ENCODE measurements around the gene CEP164. TPM values are rescaled to one million over a fixed set of nuclear protein-coding genes. Genes with fewer than 3 reads are reported as not detected.

CEP164 gene
- polyA plus RNA-seq, 4 donors: 18.1 to 43.4 (median 31.2) TPM

GRCh38 chr11:117356126-117356890 is 28.7 kb downstream of the CEP164 start:
- no peak for DNase-seq (ENCODE audit: low read depth in 4 of 4, low spot score in 2 of 4)

DNA sequence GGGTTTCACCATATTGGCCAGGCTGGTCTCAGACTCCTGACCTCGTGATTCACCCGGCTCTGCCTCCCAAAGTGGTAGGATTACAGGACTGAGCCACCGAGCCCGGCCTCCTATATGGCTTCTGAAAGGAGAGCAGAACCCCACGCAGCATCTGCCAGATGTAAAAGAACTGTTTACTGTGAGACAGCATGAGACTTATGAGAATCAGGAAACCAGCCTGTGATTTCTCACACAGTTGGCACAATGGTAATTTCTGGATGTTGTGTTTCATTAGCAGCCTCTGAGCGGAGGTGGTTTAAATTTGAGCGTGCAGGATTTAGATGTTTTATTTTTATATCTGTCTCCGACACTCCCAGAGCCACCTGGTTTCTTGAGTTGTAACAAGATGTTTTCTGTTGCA is 33.8 kb downstream of the CEP164 start:
- DNase-seq (ENCODE audit: low read depth in 4 of 4, low spot score in 2 of 4): no peak

DNA sequence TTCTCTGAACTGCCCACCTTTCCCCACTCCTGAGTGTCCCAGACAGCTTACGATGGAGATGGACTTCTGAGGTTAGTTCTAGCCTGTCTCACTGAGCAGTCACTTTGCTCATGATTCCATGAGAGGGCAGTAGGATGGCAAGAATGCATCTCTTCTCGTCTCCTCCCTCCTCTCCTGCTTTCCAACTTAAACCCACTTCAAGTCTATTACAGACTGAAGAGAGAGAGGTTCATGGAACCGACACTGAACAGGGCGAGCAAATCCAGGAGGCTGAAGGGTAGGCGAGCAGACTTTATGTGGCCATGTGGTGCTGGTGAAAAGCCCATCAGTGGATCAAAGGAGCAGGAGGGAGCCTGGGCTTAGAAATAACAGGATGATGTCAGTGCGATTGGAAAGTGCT is 38.6 kb downstream of the CEP164 start:
- no peak for DNase-seq (ENCODE audit: low read depth in 4 of 4, low spot score in 2 of 4)

DNA sequence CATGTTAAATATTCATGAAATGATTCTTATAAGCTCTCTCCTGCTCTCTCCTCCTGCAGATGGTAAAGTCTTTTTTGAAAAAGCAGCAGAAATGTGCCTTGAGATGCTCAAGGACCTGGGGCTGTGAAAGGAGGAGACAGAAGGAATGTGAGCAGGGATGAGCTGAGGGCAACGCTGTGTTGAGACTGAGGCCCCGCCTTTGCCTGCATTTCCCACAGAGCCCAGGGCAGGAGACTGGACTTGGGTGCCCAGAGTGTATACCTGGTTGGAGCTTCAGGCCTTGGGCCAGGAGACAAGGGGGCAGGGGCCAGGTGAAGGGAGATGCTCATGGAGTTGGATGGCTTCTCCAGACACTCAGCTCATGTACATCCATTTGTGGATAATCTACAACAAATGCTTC is 39.2 kb downstream of the CEP164 start:
- no peak for DNase-seq (ENCODE audit: low read depth in 4 of 4, low spot score in 2 of 4)

GRCh38 chr11:117369534-117369933 is 41.9 kb downstream of the CEP164 start:
- no peak for DNase-seq (ENCODE audit: low read depth in 4 of 4, low spot score in 2 of 4)

DNA sequence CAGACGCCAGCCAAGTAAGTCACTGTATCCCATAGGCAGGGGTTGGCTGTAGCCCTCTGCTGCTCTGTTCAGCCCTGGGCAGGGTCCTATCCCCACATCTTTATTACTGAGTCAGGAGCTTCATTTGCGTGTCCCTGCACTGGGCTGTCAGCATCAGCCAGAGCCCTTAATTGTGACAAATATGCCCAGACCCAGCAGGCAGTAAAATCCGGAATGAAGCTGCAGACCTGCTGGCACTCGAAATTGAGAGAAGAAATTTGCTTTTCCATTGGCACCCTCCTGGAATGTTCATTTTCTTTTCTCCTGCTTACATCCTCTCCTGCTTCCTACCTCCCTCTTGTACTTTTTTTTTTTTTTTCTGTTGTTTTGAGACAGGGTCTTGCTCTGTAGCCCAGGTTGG is 43.8 kb downstream of the CEP164 start:
- no peak for DNase-seq (ENCODE audit: low read depth in 4 of 4, low spot score in 2 of 4)

- no peak for DNase-seq (ENCODE audit: low read depth in 4 of 4, low spot score in 2 of 4)
Observed at GRCh38 chr11:117374316-117375055, 46.8 kb downstream of the CEP164 start.

- no peak for DNase-seq (ENCODE audit: low read depth in 4 of 4, low spot score in 2 of 4)
Observed at GRCh38 chr11:117375960-117376359, 48.3 kb downstream of the CEP164 start.

- DNase-seq (ENCODE audit: low read depth in 4 of 4, low spot score in 2 of 4): no peak
Observed at GRCh38 chr11:117376517-117376916, 48.9 kb downstream of the CEP164 start.

GRCh38 chr11:117378976-117379865 is 51.6 kb downstream of the CEP164 start:
- DNase-seq (ENCODE audit: low read depth in 4 of 4, low spot score in 2 of 4): no peak

DNA sequence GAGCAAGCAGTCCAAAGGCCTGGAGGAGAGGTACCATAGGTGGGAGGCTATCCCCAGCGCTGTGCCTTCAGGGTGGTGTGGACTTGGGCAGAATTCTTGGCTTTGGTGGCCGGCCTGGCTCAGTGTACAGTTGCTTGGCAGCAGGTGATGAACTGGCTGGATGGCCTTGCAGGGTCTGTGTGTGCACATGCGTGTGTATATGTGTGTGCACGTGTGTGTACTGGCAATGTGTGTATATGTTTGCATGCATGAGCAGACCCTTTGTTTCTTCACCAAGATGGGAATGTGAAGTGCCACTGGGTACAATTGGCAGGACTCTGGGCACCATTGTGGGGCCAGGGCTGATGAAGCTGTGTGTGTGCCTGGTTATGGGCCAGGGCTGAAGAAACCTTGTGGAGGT is 53.0 kb downstream of the CEP164 start:
- no peak for DNase-seq (ENCODE audit: low read depth in 4 of 4, low spot score in 2 of 4)

DNA sequence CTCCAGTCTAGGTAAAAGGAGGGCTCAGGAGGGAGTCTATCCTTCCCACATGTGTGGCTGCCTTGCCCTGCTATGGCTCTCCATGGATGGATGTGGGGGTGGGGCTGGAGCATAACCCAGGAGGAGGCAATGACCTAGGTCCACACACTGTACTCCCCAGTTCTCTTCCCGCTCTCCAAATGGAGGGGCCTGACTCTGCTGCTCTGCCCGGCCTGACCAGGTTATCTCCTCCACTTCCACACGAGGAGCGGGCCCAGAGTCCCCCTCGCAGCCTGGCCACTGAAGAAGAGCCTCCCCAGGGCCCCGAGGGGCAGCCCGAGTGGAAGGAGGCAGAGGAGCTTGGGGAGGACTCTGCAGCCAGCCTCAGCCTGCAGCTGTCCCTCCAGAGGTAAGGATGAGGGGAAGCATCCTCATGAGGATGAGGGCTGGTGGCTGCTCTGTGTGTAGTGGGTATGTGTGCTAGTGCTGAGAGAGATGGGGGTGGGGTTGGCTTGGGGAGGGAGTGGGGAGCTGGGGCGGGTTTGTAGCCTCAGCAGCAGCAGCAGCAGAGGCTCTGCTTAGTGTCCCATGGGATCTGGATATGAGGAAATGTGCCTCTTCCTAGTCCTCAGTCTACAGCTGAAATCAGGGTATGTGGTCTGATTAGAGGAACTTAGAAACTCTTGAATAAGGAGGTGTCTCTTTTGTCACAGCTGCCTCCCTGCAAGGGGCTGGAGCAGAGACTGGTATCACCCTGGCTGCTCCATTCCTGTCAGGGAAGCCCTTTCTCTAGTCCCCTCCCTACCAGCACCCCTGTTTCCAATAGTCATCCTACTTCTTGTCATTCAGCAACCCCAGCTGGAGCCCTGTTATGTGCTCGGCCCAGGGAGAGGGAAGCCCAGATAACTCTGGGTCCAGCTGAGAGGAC is 54.1 kb downstream of the CEP164 start:
- DNase-seq (ENCODE audit: low read depth in 4 of 4, low spot score in 2 of 4): no peak

DNA sequence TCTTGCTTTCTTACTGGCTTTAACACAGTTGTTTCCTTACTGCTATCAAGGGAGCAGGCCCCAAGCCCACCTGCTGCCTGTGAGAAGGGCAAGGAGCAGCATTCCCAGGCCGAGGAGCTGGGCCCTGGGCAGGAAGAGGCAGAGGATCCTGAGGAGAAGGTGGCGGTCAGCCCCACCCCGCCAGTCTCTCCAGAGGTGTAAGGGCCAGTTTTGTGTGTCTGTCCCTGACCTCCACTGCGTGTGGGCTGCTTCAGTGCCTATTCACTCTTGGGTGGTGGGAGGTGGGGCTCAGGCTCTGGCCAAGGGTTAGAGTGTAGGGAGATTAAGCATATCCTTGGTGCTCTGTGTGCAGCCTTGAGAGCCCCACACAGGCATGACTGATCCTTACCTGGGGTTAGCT is 55.1 kb downstream of the CEP164 start:
- DNase-seq (ENCODE audit: low read depth in 4 of 4, low spot score in 2 of 4): no peak

- DNase-seq (ENCODE audit: low read depth in 4 of 4, low spot score in 2 of 4): no peak
Observed at GRCh38 chr11:117384045-117384444, 56.4 kb downstream of the CEP164 start.

DNA sequence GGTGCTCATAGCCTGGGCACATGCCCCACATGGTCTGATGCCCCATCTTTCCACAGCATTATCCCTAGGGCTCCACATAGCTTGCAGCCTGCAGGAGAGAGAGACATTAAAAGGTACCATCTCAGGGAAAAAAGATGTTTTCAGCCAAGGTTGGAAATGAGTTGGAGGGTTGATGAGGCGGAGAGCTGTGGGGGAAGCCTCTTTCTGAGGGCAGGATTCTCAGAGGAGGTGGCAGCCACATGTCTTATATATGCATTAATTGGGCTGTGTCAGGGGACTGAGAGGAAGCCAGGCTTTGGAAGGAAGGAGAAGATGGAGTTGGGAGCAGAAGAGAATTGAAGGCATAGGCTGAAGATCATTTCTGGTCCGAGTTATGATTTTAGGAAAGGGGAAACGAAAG is 57.8 kb downstream of the CEP164 start:
- no peak for DNase-seq (ENCODE audit: low read depth in 4 of 4, low spot score in 2 of 4)

- no peak for DNase-seq (ENCODE audit: low read depth in 4 of 4, low spot score in 2 of 4)
Observed at GRCh38 chr11:117385906-117386305, 58.3 kb downstream of the CEP164 start.

- DNase-seq (ENCODE audit: low read depth in 4 of 4, low spot score in 2 of 4): no peak
Observed at GRCh38 chr11:117387992-117388755, 60.5 kb downstream of the CEP164 start.

GRCh38 chr11:117390743-117391142 is 63.1 kb downstream of the CEP164 start:
- no peak for DNase-seq (ENCODE audit: low read depth in 4 of 4, low spot score in 2 of 4)

GRCh38 chr11:117391181-117391580 is 63.5 kb downstream of the CEP164 start:
- DNase-seq (ENCODE audit: low read depth in 4 of 4, low spot score in 2 of 4): no peak

All from left renal cortex interstitium (tissue), 4 donors.